Omental fat pad (tissue), 4 donors: ENCODE measurements around the gene ABCA9. TPM values are rescaled to one million over a fixed set of nuclear protein-coding genes. Genes with fewer than 3 reads are reported as not detected.

Experiments used
- ATAC-seq: fragments of 150-250 bp; one replicate; pipeline ENCODE4 v1.9.1; 2016; ENCODE audit warnings: mild to moderate bottlenecking, moderate library complexity; ENCODE audit not compliant: low FRiP score
- DNase-seq: peaks from one replicate; pipeline ENCODE4 v3.0.0-alpha.2; 2019; ENCODE audit warnings: low spot score
- total RNA-seq, 4 donors: library from RNA; depleted of rRNA; stranded (reverse); fragments of >200 nt; gene quantifications; one replicate each; pipeline ENCODE4 v1.1.0, GENCODE V29; 2016
- TF ChIP-seq, protein P1 (sequence below), 3 donors: fragments of 450-650 bp; IDR thresholded peaks; one replicate each; pipeline ENCODE4 v1.5.1; 2016 to 2017; ENCODE audit warnings: antibody characterized with exemption in 3 of 3, mild to moderate bottlenecking in 3 of 3, moderate library complexity in 2 of 3

The ABCA9 gene
- total RNA-seq, 4 donors from 2014 or later, result 19.2 to 216 (median 85.8) TPM

DNA sequence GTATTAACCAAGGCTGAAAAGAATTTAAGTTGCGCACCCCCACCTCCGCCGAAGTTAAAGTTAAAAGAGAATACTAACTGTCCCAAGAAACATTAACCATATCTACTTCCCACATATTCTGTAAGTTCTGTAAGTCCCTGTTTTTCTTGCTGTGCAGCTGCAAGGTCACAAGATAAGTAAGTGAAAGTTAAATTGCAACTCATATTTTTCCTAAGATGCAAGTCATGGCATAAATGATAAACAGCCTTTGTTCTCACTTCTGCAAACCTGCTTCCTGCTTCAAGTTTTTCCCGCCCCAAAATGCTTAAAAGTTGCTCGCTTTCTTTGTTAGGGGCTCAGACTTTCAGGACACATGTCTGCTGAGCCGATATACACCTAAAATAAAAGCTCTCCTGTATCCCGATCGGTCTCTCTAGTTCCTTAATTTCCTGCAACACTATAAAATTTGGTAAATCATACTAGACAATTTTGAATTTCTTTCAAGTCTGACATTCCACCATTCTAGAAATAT, 32.6 kb upstream of the ABCA9 start:
- no peak for ATAC-seq
- no peak for DNase-seq
- TF ChIP-seq, protein P1, sequence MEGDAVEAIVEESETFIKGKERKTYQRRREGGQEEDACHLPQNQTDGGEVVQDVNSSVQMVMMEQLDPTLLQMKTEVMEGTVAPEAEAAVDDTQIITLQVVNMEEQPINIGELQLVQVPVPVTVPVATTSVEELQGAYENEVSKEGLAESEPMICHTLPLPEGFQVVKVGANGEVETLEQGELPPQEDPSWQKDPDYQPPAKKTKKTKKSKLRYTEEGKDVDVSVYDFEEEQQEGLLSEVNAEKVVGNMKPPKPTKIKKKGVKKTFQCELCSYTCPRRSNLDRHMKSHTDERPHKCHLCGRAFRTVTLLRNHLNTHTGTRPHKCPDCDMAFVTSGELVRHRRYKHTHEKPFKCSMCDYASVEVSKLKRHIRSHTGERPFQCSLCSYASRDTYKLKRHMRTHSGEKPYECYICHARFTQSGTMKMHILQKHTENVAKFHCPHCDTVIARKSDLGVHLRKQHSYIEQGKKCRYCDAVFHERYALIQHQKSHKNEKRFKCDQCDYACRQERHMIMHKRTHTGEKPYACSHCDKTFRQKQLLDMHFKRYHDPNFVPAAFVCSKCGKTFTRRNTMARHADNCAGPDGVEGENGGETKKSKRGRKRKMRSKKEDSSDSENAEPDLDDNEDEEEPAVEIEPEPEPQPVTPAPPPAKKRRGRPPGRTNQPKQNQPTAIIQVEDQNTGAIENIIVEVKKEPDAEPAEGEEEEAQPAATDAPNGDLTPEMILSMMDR (IDR thresholded peaks at IDR 0.05), result no peak

DNA sequence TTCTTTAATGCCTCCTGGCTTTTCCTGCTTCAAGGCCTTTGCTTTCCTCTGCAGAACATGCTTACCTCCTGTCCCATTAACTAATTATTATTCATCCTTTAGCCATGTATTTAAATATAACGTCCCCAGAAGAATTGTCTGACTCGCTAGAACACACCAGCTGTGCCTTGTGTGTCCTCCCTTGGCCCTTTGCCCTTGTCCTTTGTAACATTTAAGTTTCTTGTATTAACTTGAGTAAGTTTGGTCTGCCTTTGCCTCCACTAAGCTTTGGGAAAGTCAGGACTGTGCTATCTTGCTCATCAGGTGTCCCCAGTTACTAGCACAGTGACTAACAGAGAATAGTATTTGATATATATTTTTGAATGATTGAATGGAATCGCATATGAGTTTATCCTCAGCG, 29.6 kb upstream of the ABCA9 start:
- DNase-seq (no peak), ATAC-seq (no peak)
- TF ChIP-seq, protein P1 (IDR thresholded peaks at IDR 0.05), result no peak

DNA sequence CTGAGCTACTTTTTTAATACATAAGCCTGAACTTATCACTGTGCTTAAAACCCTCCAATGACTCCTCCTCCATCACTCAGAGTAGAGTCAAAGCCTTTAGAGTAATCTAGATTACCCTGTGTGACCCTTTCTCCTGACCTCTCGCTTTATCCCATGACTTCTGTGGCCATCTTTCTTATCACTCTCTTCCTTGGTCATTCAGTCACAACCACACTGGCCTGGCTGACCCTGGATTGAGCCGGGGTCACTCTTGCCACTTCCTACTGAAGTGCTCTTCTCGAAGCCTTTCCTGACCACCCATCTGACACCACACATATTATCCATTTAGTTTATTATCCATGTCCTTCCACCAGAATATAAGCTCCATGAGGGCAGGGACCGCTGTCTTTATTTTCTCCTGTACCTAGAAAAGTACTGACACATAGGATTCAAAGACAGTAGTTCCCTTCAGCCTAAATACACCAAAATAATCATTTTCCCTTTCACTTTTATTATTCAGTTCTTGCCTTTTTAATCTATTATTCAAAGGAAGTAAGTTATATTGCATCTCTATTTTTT, 28.0 kb upstream of the ABCA9 start:
- TF ChIP-seq, protein P1 (IDR thresholded peaks at IDR 0.05), result no peak
- ATAC-seq, result no peak
- DNase-seq, result no peak

- ATAC-seq (no peak), DNase-seq (no peak)
- TF ChIP-seq, protein P1 (IDR thresholded peaks at IDR 0.05), result no peak
These were observed 25.9 kb upstream of the ABCA9 start for GRCh38 chr17:69086641-69087040.

- TF ChIP-seq, protein P1 (IDR thresholded peaks at IDR 0.05), result no peak
- no peak for ATAC-seq
- no peak for DNase-seq
These were observed 24.2 kb upstream of the ABCA9 start for GRCh38 chr17:69084911-69085310.

GRCh38 chr17:69082696-69083095, 22.0 kb upstream of the ABCA9 start:
- TF ChIP-seq, protein P1 (IDR thresholded peaks at IDR 0.05), result no peak
- ATAC-seq, result no peak
- no peak for DNase-seq

GRCh38 chr17:69078864-69079263, 18.1 kb upstream of the ABCA9 start:
- ATAC-seq, result no peak
- TF ChIP-seq, protein P1 (IDR thresholded peaks at IDR 0.05), result no peak

More at GRCh38 chr17:69078864-69079263, 18.1 kb upstream of the ABCA9 start:
- DNase-seq, result no peak
